DMS53 treated with DMSO at 0.1 percent for 48 hours (cell line): ENCODE measurements around the gene GIGYF1.

Experiments
- DNase-seq: peaks from one replicate; lab custom pipeline; 2025; ENCODE audit not compliant: unreplicated experiment; lab: John Stamatoyannopoulos, UW

The GIGYF1 gene

GRCh38 chr7:100684534-100685042 is 9.5 kb downstream of the GIGYF1 start:
- no peak for DNase-seq

- no peak for DNase-seq
These were observed 10.2 kb downstream of the GIGYF1 start for GRCh38 chr7:100683659-100684533.

GRCh38 chr7:100682991-100683658 is 10.9 kb downstream of the GIGYF1 start:
- no peak for DNase-seq

GRCh38 chr7:100682228-100682741 is 11.8 kb downstream of the GIGYF1 start:
- no peak for DNase-seq

- no peak for DNase-seq
These were observed 12.4 kb downstream of the GIGYF1 start for GRCh38 chr7:100681491-100682227.

GRCh38 chr7:100680576-100681271 is 13.3 kb downstream of the GIGYF1 start:
- DNase-seq = no peak

- no peak for DNase-seq
These were observed 14.0 kb downstream of the GIGYF1 start for GRCh38 chr7:100679927-100680575.

- no peak for DNase-seq
These were observed 14.7 kb downstream of the GIGYF1 start for GRCh38 chr7:100679129-100679926.

GRCh38 chr7:100678291-100678984 is 15.6 kb downstream of the GIGYF1 start:
- DNase-seq = no peak

GRCh38 chr7:100677308-100678267 is 16.5 kb downstream of the GIGYF1 start:
- DNase-seq = no peak

GRCh38 chr7:100676501-100677306 is 17.3 kb downstream of the GIGYF1 start:
- no peak for DNase-seq

GRCh38 chr7:100675581-100676350 is 18.3 kb downstream of the GIGYF1 start:
- no peak for DNase-seq

- no peak for DNase-seq
These were observed 19.0 kb downstream of the GIGYF1 start for GRCh38 chr7:100675105-100675451.

- DNase-seq = peak; percentile 24
These were observed 19.5 kb downstream of the GIGYF1 start for GRCh38 chr7:100674411-100675104.

- peak; percentile 65 for DNase-seq
These were observed 20.1 kb downstream of the GIGYF1 start for GRCh38 chr7:100673942-100674410.
